HG03095 (cell line): Measurements from ENCODE around the gene CAMTA1.

Experiments used
- ATAC-seq: cut with Tn5 transposase; IDR thresholded peaks from one replicate; pipeline ENCODE4 v1.9.1; 2021; ENCODE audit warnings: moderate library complexity; ENCODE audit not compliant: unreplicated experiment

Gene CAMTA1

GRCh38 chr1:7555391-7556185, 770.3 kb downstream of the CAMTA1 start:
- no peak for ATAC-seq

GRCh38 chr1:7557301-7557891, 772.1 kb downstream of the CAMTA1 start:
- no peak for ATAC-seq

GRCh38 chr1:7558041-7558461, 772.8 kb downstream of the CAMTA1 start:
- no peak for ATAC-seq

GRCh38 chr1:7558481-7558880, 773.2 kb downstream of the CAMTA1 start:
- no peak for ATAC-seq

- ATAC-seq: no peak
Measured at GRCh38 chr1:7558921-7559869, 773.9 kb downstream of the CAMTA1 start.

GRCh38 chr1:7560128-7560527, 774.9 kb downstream of the CAMTA1 start:
- no peak for ATAC-seq

- no peak for ATAC-seq
Measured at GRCh38 chr1:7560601-7561181, 775.4 kb downstream of the CAMTA1 start.

- ATAC-seq: no peak
Measured at GRCh38 chr1:7561331-7561921, 776.2 kb downstream of the CAMTA1 start.

GRCh38 chr1:7561936-7562728, 776.9 kb downstream of the CAMTA1 start:
- no peak for ATAC-seq

GRCh38 chr1:7562729-7563605, 777.7 kb downstream of the CAMTA1 start:
- no peak for ATAC-seq

GRCh38 chr1:7564137-7564536, 778.9 kb downstream of the CAMTA1 start:
- ATAC-seq: no peak

- ATAC-seq: no peak
Measured at GRCh38 chr1:7565099-7565750, 780.0 kb downstream of the CAMTA1 start.

GRCh38 chr1:7566417-7567375, 781.4 kb downstream of the CAMTA1 start:
- ATAC-seq: no peak

- no peak for ATAC-seq
Measured at GRCh38 chr1:7567376-7567775, 782.1 kb downstream of the CAMTA1 start.

GRCh38 chr1:7568053-7568452, 782.8 kb downstream of the CAMTA1 start:
- no peak for ATAC-seq

GRCh38 chr1:7568901-7569524, 783.8 kb downstream of the CAMTA1 start:
- no peak for ATAC-seq

GRCh38 chr1:7570311-7570710, 785.1 kb downstream of the CAMTA1 start:
- ATAC-seq: no peak
